ENCODE results near the gene ATF6B. TPM values are rescaled to one million over a fixed set of nuclear protein-coding genes. Genes with fewer than 3 reads are reported as not detected.
A peak's percentile ranks its signal among the peaks of the same experiment; 100 is the strongest.

ATF6B gene
- total RNA-seq, 1 experiment from 2014 or later, result 87.2 TPM

GRCh38 chr6:32128751-32129296 lies 778 bp upstream of the ATF6B start:
- BruUV-seq (replicated peaks), result no TSS peak
- no peaks in the 10 kb centered on the region for H3K27me3 ChIP-seq (ENCODE audit: insufficient read depth, low read depth)
- H3K27ac ChIP-seq, result peak overlapping the region; percentile 19; the same call in 1 of the 2 replicates
- peaks cover 7% of the 10 kb centered on the region; the same call in 1 of the 2 replicates for H3K36me3 ChIP-seq (ENCODE audit: low read depth)
- intact Hi-C loops (cut with micrococcal nuclease; ENCODE audit: unreplicated experiment), result no loop called here
- H3K9me2 ChIP-seq (ENCODE audit: insufficient read depth), result no peaks in the 10 kb centered on the region
- peaks cover 21% of the 10 kb centered on the region for H3F3A ChIP-seq (ENCODE audit: insufficient read depth, low read depth)
- TF ChIP-seq EZH2 (IDR thresholded peaks at IDR 0.05; ENCODE audit: low read depth), result no peak
- TF ChIP-seq, protein P1, sequence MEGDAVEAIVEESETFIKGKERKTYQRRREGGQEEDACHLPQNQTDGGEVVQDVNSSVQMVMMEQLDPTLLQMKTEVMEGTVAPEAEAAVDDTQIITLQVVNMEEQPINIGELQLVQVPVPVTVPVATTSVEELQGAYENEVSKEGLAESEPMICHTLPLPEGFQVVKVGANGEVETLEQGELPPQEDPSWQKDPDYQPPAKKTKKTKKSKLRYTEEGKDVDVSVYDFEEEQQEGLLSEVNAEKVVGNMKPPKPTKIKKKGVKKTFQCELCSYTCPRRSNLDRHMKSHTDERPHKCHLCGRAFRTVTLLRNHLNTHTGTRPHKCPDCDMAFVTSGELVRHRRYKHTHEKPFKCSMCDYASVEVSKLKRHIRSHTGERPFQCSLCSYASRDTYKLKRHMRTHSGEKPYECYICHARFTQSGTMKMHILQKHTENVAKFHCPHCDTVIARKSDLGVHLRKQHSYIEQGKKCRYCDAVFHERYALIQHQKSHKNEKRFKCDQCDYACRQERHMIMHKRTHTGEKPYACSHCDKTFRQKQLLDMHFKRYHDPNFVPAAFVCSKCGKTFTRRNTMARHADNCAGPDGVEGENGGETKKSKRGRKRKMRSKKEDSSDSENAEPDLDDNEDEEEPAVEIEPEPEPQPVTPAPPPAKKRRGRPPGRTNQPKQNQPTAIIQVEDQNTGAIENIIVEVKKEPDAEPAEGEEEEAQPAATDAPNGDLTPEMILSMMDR (conservative IDR thresholded peaks at IDR 0.05), result no peak
- peaks cover 29% of the 10 kb centered on the region for H3K4me1 ChIP-seq (replicated peaks; ENCODE audit: insufficient read depth)
- peak overlapping the region; percentile 74 for H3K4me3 ChIP-seq
- ChIA-PET CTCF (interaction anchor here (0.6 to 0.8 kb wide), 2 partner anchors 10 to 354 kb away, joined by 3 to 9 read pairs; no protein-coding TSS in a partner anchor), POLR2A (ENCODE audit: unreplicated experiment) (interaction anchor here (0.7 to 1.0 kb wide), 2 partner anchors 61 to 67 kb away, joined by 3 to 14 read pairs; partner anchors contain the start of gene PBX2)
- no peaks in the 10 kb centered on the region for H3K9me3 ChIP-seq (ENCODE audit: insufficient read depth, low read depth)
- no peaks in the 10 kb centered on the region for H4K20me1 ChIP-seq (ENCODE audit: insufficient read depth)
- peak overlapping the region; percentile 81 for H3K4me2 ChIP-seq
- H2AFZ ChIP-seq, result no peak overlapping the region; the same call in 1 of the 2 replicates
- peaks cover 43% of the 10 kb centered on the region for H3K79me2 ChIP-seq (ENCODE audit: low read depth)
- no peak for DNase-seq

GRCh38 chr6:32127409-32127716 lies 683 bp downstream of the ATF6B start:
- intact Hi-C loops (cut with micrococcal nuclease; ENCODE audit: unreplicated experiment), result no loop called here
- H3K36me3 ChIP-seq (ENCODE audit: low read depth), result peaks cover 7% of the 10 kb centered on the region; the same call in 1 of the 2 replicates
- H3K9me2 ChIP-seq (ENCODE audit: insufficient read depth), result no peaks in the 10 kb centered on the region
- H3K4me2 ChIP-seq, result peak overlapping the region; percentile 88
- peak overlapping the region; percentile 100 for H2AFZ ChIP-seq
- H3K4me3 ChIP-seq, result peak overlapping the region; percentile 97
- H3K27ac ChIP-seq, result no peak overlapping the region
- H3F3A ChIP-seq (ENCODE audit: insufficient read depth, low read depth), result peaks cover 21% of the 10 kb centered on the region
- H3K79me2 ChIP-seq (ENCODE audit: low read depth), result peaks cover 43% of the 10 kb centered on the region
- H4K20me1 ChIP-seq (ENCODE audit: insufficient read depth), result no peaks in the 10 kb centered on the region
- no peak for TF ChIP-seq EZH2 (IDR thresholded peaks at IDR 0.05; ENCODE audit: low read depth)
- TF ChIP-seq, protein P1 (conservative IDR thresholded peaks at IDR 0.05), result no peak
- ChIA-PET POLR2A (ENCODE audit: unreplicated experiment) (no interaction called here), CTCF (no interaction called here)
- H3K4me1 ChIP-seq (replicated peaks; ENCODE audit: insufficient read depth), result peaks cover 26% of the 10 kb centered on the region
- H3K27me3 ChIP-seq (ENCODE audit: insufficient read depth, low read depth), result no peaks in the 10 kb centered on the region
- no peaks in the 10 kb centered on the region for H3K9me3 ChIP-seq (ENCODE audit: insufficient read depth, low read depth)
- no TSS peak for BruUV-seq (replicated peaks)
- DNase-seq, result no peak

- H3K4me2 ChIP-seq, result peak overlapping the region; percentile 88
- POLR2A ChIA-PET (ENCODE audit: unreplicated experiment), result no interaction called here
- H3K36me3 ChIP-seq (ENCODE audit: low read depth), result peaks cover 7% of the 10 kb centered on the region; the same call in 1 of the 2 replicates
- intact Hi-C loops (cut with micrococcal nuclease; ENCODE audit: unreplicated experiment), result no loop called here
- H3F3A ChIP-seq (ENCODE audit: insufficient read depth, low read depth), result peaks cover 17% of the 10 kb centered on the region
- H3K4me3 ChIP-seq, result peak overlapping the region; percentile 97
- no peak overlapping the region for H2AFZ ChIP-seq
- no peaks in the 10 kb centered on the region for H3K9me2 ChIP-seq (ENCODE audit: insufficient read depth)
- no peak overlapping the region for H3K27ac ChIP-seq
- H3K27me3 ChIP-seq (ENCODE audit: insufficient read depth, low read depth), result no peaks in the 10 kb centered on the region
- H3K79me2 ChIP-seq (ENCODE audit: low read depth), result peaks cover 43% of the 10 kb centered on the region
- no peak for DNase-seq
- no TSS peak for BruUV-seq (replicated peaks)
- TF ChIP-seq EZH2 (IDR thresholded peaks at IDR 0.05; ENCODE audit: low read depth), result no peak
- TF ChIP-seq, protein P1 (conservative IDR thresholded peaks at IDR 0.05), result no peak
- H3K4me1 ChIP-seq (replicated peaks; ENCODE audit: insufficient read depth), result peaks cover 21% of the 10 kb centered on the region
- H4K20me1 ChIP-seq (ENCODE audit: insufficient read depth), result no peaks in the 10 kb centered on the region
- H3K9me3 ChIP-seq (ENCODE audit: insufficient read depth, low read depth), result no peaks in the 10 kb centered on the region
- CTCF ChIA-PET, result no interaction called here
Measured at GRCh38 chr6:32126880-32127279, 1.2 kb downstream of the ATF6B start.

All from PC-9 (cell line).